Lower leg skin (tissue), 4 donors: ENCODE measurements around the gene HSF4. TPM values are rescaled to one million over a fixed set of nuclear protein-coding genes. Genes with fewer than 3 reads are reported as not detected.

Experiments
- DNase-seq, 2 donors: peaks; one replicate each; pipeline ENCODE4 v3.0.0-alpha.2; 2019; ENCODE audit warnings: low spot score in 2 of 2
- H3K4me3 ChIP-seq: fragments of 200-600 bp; sonication (generic); 2 replicates; pipeline ENCODE4 v1.5.1; 2017; ENCODE audit warnings: mild to moderate bottlenecking, low read depth; ENCODE audit not compliant: poor library complexity, severe bottlenecking
- POLR2A ChIP-seq, 2 donors: fragments of 450-650 bp; IDR thresholded peaks; one replicate each; pipeline ENCODE4 v1.6.1; 2016 to 2017; ENCODE audit warnings: antibody characterized with exemption in 2 of 2, mild to moderate bottlenecking in 1 of 2, moderate library complexity in 1 of 2
- WGBS, 2 donors: methylation state at CpG; one replicate each; pipeline ENCODE4 v1.1.5; 2018; 5-methylcytosine and 5-hydroxymethylcytosine counted together
- intact Hi-C: fragments of 100-400 bp; cut with DNase I; formaldehyde crosslinking; loops from one replicate; pipeline ENCODE4 v1.15.0; 2023; ENCODE audit warnings: low total_unique reads
- total RNA-seq, 4 donors: library from RNA; depleted of rRNA; stranded (reverse); fragments of >200 nt; gene quantifications; one replicate each; pipeline ENCODE4 v1.1.0, GENCODE V29; 2016
- TF ChIP-seq, protein P1 (sequence below), 3 donors: fragments of 450-650 bp; IDR thresholded peaks; one replicate each; pipeline ENCODE4 v1.5.1; 2016; ENCODE audit warnings: antibody characterized with exemption in 3 of 3, mild to moderate bottlenecking in 3 of 3, moderate library complexity in 2 of 3

Gene HSF4
- total RNA-seq, 4 donors from 2014 or later, result 48.3 to 131 (median 64.7) TPM

DNA sequence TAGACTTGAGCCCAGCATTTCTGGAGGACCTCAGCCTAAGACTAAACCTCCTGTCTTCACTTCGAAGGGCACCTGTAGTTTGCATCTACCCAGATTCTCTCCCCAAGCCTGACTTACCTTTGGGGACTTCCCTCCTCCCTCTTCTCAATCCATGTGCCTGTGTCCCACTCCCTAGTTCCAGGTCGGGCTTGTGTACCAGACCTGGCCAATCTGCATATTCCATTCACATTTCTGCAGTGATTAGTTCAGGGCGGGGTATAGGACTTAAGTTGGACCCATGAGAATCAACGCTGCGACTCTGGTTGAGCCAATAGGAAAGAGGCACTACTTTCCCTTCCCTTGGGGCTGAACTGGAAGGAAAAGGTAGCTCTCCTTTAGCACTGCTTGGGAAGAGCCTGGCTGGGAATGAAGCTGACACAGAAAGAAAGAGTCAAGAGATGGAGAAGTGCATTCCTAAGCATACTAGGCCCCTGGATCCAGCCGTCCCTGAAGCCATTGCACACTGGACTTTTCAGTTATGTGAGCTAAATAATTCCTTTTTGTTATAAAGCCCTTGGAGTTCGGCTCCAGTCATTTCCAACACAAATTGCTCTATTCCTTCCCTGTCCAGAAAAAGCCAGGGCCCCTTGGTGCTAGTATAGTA, 7.3 kb upstream of the HSF4 start:
- 60 to 65% methylated on average over 7 of the region's 7 CpGs for WGBS, 2 donors
- DNase-seq, result no peak
- intact Hi-C loops, result loop anchor here (5.0 kb wide), 1 partner anchor 180 kb away; no protein-coding TSS in a partner anchor
- H3K4me3 ChIP-seq, result no peak overlapping the region
- no peak for TF ChIP-seq POLR2A (IDR thresholded peaks at IDR 0.05)
- TF ChIP-seq, protein P1, sequence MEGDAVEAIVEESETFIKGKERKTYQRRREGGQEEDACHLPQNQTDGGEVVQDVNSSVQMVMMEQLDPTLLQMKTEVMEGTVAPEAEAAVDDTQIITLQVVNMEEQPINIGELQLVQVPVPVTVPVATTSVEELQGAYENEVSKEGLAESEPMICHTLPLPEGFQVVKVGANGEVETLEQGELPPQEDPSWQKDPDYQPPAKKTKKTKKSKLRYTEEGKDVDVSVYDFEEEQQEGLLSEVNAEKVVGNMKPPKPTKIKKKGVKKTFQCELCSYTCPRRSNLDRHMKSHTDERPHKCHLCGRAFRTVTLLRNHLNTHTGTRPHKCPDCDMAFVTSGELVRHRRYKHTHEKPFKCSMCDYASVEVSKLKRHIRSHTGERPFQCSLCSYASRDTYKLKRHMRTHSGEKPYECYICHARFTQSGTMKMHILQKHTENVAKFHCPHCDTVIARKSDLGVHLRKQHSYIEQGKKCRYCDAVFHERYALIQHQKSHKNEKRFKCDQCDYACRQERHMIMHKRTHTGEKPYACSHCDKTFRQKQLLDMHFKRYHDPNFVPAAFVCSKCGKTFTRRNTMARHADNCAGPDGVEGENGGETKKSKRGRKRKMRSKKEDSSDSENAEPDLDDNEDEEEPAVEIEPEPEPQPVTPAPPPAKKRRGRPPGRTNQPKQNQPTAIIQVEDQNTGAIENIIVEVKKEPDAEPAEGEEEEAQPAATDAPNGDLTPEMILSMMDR (IDR thresholded peaks at IDR 0.05), result no peak

DNA sequence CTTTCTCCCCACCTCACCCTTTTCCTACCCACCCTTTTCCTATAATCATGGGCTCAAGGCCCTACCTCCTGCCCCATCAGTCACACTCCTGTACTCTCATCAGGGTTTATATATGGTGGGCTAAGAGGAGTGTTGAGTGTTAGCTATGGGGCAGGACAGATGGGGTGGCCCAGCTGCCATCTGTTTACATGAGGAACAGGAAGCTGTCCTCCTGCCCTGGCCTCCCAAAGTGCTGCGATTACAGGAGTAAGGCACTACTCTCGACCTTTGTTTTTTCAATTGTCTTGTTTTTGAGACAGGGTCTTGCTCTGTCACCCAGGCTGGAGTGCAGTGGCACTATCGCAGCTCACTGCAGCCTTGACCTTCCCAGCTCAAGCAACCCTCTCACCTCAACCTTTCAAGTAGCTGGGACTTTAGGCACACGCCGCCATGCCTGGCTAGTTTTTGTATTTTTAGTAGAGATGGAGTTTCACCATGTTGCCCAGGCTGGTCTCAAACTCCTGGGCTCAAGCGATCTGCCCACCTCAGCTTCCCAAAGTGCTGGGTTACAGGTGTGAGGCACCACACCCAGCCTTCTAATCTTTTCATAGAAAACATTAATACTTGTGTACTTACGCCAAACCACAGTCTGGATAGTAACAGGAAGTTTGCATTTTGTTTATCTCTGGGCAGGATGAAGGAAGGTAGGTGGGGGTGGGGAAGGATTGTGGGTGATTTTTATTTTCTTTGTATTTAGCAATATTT, 6.5 kb upstream of the HSF4 start:
- intact Hi-C loops, result loop anchor here (5.0 kb wide), 1 partner anchor 181 kb away; no protein-coding TSS in a partner anchor
- TF ChIP-seq, protein P1 (IDR thresholded peaks at IDR 0.05), result no peak
- 70 to 80% methylated on average over 7 of the region's 7 CpGs for WGBS, 2 donors
- no peak for DNase-seq
- H3K4me3 ChIP-seq, result no peak overlapping the region

DNA sequence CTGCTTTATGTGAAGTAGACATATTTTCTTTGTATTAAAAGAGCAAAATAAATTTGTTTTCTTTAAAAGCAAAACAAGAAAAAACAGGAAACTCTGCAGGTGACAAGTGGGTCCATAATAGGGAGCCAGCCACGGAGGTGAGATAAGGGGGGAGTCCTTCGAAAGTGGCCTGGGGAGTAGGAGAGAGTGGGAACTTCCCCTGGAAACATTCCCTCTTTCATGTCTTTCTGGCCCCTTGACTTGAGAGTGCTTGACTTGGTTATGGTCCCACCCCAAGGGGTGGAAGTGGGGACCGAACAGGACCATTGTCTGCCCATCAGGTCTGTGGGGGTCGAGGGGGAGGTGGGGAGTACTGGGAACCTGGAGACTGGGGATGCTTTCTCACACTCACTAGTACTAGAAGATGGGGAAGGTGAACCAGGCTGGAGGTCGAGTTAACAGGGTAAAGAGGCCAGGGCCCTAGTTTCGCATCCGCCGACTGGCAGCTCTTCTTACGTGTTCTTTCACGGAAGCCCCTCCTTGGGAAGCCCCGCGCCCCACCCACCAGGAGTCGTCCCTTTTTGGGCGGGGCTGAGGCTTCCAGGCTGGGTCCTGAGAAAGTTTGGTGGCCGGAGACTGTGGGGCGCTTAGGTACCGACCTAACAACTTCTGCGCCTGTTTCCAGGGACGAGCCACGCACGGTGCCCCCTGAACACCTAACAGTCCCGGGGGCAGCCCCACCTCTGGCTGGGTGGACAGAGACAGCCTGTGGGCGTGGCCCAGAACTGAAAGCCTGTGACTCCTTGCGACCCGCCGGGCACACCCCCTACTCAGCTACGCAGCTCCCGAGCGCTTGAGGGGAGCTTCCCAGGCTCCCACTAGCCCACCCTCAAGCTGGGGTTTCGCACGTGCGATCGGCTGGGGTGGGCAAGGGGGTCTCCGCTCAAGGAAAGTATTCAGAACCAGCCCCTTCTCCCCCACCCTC, 5.6 kb upstream of the HSF4 start:
- WGBS, 2 donors, result 6 to 9% methylated on average over 20 to 29 of the region's 34 CpGs
- intact Hi-C loops, result loop anchor here (5.0 kb wide), 1 partner anchor 182 kb away; no protein-coding TSS in a partner anchor
- H3K4me3 ChIP-seq, result peak overlapping the region; percentile 89
- no peak for DNase-seq
- TF ChIP-seq, protein P1 (IDR thresholded peaks at IDR 0.05), result no peak
- no peak for TF ChIP-seq POLR2A (IDR thresholded peaks at IDR 0.05)

DNA sequence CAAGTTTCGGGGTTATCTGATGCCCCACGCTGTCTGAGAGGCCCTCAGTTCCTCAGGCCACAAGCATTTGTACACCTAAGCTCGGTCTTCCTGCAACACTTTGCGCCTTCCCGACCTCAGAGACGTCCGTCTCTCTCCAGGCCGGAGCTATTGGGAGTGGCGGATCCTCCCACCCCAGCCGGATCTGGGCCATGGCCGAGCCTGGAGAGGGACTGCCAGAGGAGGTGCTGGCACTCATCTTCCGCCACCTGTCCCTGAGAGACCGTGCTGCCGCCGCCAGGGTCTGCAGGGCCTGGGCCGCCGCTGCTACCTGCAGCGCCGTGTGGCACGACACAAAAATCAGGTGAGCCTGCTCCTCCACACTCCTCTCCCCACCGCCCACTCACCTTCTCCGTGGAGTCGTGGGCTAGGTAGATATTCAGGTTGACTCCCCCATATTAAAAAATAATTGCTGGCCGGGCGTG, 2.9 kb upstream of the HSF4 start:
- no peak overlapping the region for H3K4me3 ChIP-seq

More for the DNA sequence above, 2.9 kb upstream of the HSF4 start:
- intact Hi-C loops, result no loop called here
- peak in 1 of 2 donors; percentile 87 for DNase-seq
- WGBS, 2 donors, result 52 to 56% methylated on average over 21 to 25 of the region's 25 CpGs
- TF ChIP-seq, protein P1 (IDR thresholded peaks at IDR 0.05), result no peak
- TF ChIP-seq POLR2A (IDR thresholded peaks at IDR 0.05), result no peak
